Ascending aorta (tissue), 2 donors: ENCODE results near the gene CLCN7. TPM values are rescaled to one million over a fixed set of nuclear protein-coding genes. Genes with fewer than 3 reads are reported as not detected.
A peak's percentile ranks its signal among the peaks of the same experiment; 100 is the strongest.

ENCODE experiments used
- DNase-seq, 2 donors: peaks; one replicate each; pipeline ENCODE4 v3.0.0-alpha.2; 2019; ENCODE audit warnings: low spot score in 2 of 2
- H3K27ac ChIP-seq, 2 donors: fragments of 200-600 bp; sonication (generic); one replicate each; pipeline ENCODE4 v1.5.1; 2016 to 2017; ENCODE audit warnings: mild to moderate bottlenecking in 1 of 2
- H3K27me3 ChIP-seq: fragments of 200-600 bp; sonication (generic); one replicate; pipeline ENCODE4 v1.5.1; 2017
- H3K36me3 ChIP-seq, 2 donors: fragments of 200-600 bp; sonication (generic); one replicate each; pipeline ENCODE4 v1.5.1; 2016
- H3K4me1 ChIP-seq, 2 donors: fragments of 200-600 bp; sonication (generic); one replicate each; pipeline ENCODE4 v1.5.1; 2016 to 2017; ENCODE audit warnings: mild to moderate bottlenecking in 1 of 2
- H3K4me3 ChIP-seq, 2 donors: fragments of 200-600 bp; sonication (generic); one replicate each; pipeline ENCODE4 v1.5.1; 2016 to 2017; ENCODE audit warnings: mild to moderate bottlenecking in 1 of 2
- H3K9me3 ChIP-seq, 2 donors: fragments of 200-600 bp; sonication (generic); one replicate each; pipeline ENCODE4 v1.5.1; 2016
- CTCF ChIP-seq, 3 experiments: fragments of 200-600 bp in 2 of 3; fragments of 450-650 bp in 1 of 3; sonication (generic) in 2 of 3; IDR thresholded peaks; one replicate each; pipeline ENCODE4 v1.5.1; 2016 to 2019; ENCODE audit warnings: antibody characterized with exemption in 3 of 3, mild to moderate bottlenecking in 1 of 3, moderate library complexity in 1 of 3
- intact Hi-C: fragments of 100-400 bp; cut with DNase I; formaldehyde crosslinking; loops from one replicate; pipeline ENCODE4 v1.15.1; 2023
- total RNA-seq: library from RNA; depleted of rRNA; stranded (reverse); fragments of >200 nt; gene quantifications from one replicate; pipeline ENCODE4 v1.1.0, GENCODE V29; 2016

The CLCN7 gene
- total RNA-seq, 1 donor from 2014 or later, result 108 TPM

DNA sequence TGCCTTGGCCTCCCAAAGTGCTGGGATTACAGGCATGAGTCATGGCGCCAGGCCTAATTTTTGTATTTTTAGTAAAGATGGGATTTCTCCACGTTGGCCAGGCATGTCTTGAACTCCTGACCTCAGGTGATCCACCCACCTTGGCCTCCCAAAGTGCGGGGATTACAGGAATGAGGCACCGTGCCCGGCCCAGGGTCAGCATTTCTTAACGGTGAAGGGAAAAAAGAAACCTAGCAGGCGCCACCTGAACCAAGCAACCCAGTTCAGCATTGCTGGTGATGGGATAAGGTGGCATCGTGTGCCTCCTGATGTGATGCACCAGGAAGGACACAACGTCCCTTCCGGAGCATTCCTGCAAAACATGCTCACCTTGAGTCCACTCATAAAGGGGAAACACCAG, 2.2 kb upstream of the CLCN7 start:
- Histone ChIP-seq H3K4me3 (no peak overlapping the region), H3K27me3 (no peaks in the 10 kb centered on the region), H3K27ac (no peak overlapping the region), H3K36me3 (no peaks in the 10 kb centered on the region), H3K4me1 (peaks cover 0 to 18% of the 10 kb centered on the region in 2 donors), H3K9me3 (no peaks in the 10 kb centered on the region)
- DNase-seq, result no peak
- TF ChIP-seq CTCF (IDR thresholded peaks at IDR 0.05), result no peak
- intact Hi-C loops, result no loop called here

DNA sequence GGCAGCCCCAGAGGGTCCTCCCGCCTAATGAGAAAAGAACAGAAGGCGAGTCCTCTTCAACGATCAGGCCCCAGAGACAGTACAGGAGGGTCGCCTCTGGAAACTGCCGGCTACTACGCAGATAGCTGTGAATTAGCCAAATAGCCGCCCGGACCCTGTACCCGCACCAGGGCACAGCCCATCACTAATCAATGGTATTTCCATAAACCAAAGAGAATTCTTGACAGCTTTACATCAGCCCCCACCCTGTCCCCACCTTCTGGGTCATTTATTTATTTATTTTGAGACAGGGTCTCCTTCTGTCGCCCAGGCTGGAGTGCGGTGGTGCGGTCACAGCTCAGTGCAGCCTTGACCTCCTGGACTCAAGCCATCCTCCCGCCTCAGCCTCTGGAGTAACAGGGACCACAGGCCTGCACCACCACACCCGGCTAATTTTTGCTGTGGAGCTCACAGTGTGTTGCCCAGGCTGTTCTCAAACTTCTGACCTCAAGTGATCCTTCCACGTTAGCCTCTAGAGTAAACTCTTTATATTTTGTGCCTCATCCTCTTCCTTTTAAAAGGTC, 805 bp upstream of the CLCN7 start:
- no peak for TF ChIP-seq CTCF (IDR thresholded peaks at IDR 0.05)
- Histone ChIP-seq H3K27me3 (no peaks in the 10 kb centered on the region), H3K9me3 (no peaks in the 10 kb centered on the region), H3K36me3 (no peaks in the 10 kb centered on the region), H3K4me3 (peak overlapping the region; percentile 88 to 89), H3K4me1 (peaks cover 0 to 18% of the 10 kb centered on the region in 2 donors), H3K27ac (peak overlapping the region; percentile 83 to 86)
- DNase-seq, result no peak
- intact Hi-C loops, result loop anchor here (1.0 to 2.0 kb wide), 3 partner anchors 18 to 135 kb away; partner anchors contain the start of genes TELO2 and UQCC4

- no peaks in the 10 kb centered on the region for H3K27me3 ChIP-seq
- no peak for TF ChIP-seq CTCF (IDR thresholded peaks at IDR 0.05)
- H3K9me3 ChIP-seq, result no peaks in the 10 kb centered on the region
- intact Hi-C loops, result loop anchor here (2.0 kb wide), 2 partner anchors 53 to 137 kb away; partner anchors contain the start of gene UQCC4
- H3K27ac ChIP-seq, result peak overlapping the region in 1 of 2 donors; percentile 83
- no peak for DNase-seq
- peak overlapping the region; percentile 88 to 89 for H3K4me3 ChIP-seq
- peaks cover 0 to 18% of the 10 kb centered on the region in 2 donors for H3K4me1 ChIP-seq
- no peaks in the 10 kb centered on the region for H3K36me3 ChIP-seq
Observed at GRCh38 chr16:1474082-1474795, 589 bp downstream of the CLCN7 start.

DNA sequence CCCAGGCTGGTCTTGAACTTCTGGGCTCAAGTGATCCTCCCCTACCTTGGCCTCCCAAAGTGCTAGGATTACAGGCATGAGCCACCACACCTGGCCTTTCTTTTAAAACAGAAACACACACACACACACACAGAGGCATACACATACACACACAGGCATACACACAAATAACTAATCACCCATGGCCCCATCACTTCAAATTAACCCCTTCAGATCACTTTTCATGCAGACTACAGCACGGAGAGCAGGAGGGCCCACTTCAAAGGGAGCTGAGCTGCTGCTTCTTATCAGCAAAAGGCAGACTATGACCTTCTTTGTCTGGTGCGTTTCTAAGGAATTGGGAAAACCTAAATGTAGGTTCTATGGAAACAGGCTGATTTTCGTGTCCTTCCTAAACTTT, 1.9 kb downstream of the CLCN7 start:
- no peaks in the 10 kb centered on the region for H3K9me3 ChIP-seq
- intact Hi-C loops, result no loop called here
- H3K27me3 ChIP-seq, result no peaks in the 10 kb centered on the region
- H3K4me3 ChIP-seq, result no peak overlapping the region
- no peak for DNase-seq
- no peak overlapping the region for H3K27ac ChIP-seq
- no peaks in the 10 kb centered on the region for H3K36me3 ChIP-seq
- H3K4me1 ChIP-seq, result peaks cover 0 to 18% of the 10 kb centered on the region in 2 donors
- no peak for TF ChIP-seq CTCF (IDR thresholded peaks at IDR 0.05)

GRCh38 chr16:1471569-1472194, 3.1 kb downstream of the CLCN7 start:
- no peaks in the 10 kb centered on the region for H3K9me3 ChIP-seq
- H3K4me3 ChIP-seq, result no peak overlapping the region
- H3K27me3 ChIP-seq, result no peaks in the 10 kb centered on the region
- DNase-seq, result no peak
- TF ChIP-seq CTCF (IDR thresholded peaks at IDR 0.05), result no peak
- no peak overlapping the region for H3K27ac ChIP-seq
- no peaks in the 10 kb centered on the region for H3K36me3 ChIP-seq
- peaks cover 0 to 18% of the 10 kb centered on the region in 2 donors for H3K4me1 ChIP-seq
- intact Hi-C loops, result no loop called here
